Measurements from ENCODE around the gene PRRG2. TPM values are rescaled to one million over a fixed set of nuclear protein-coding genes. Genes with fewer than 3 reads are reported as not detected.

PRRG2 gene
- polyA plus RNA-seq, 1 of the 3 experiments (the other 2 are of a cell fraction): 0.44 TPM

GRCh38 chr19:49597703-49597974 is 16.5 kb downstream of the PRRG2 start (continued):
- no peak for TF ChIP-seq TAF1 (IDR thresholded peaks at IDR 0.05; ENCODE audit: borderline replicate concordance, low read depth, low read length)

GRCh38 chr19:49599378-49600295 is 18.5 kb downstream of the PRRG2 start:
- ChIA-PET CTCF (interaction anchor here (3.0 kb wide), 1 partner anchor 72 kb away, joined by 12 read pairs; no protein-coding TSS in a partner anchor), POLR2A (interaction anchor here (1.1 kb wide), 1 partner anchor 40 kb away, joined by 3 read pairs; the partner anchor contains the start of gene RRAS)
- Histone ChIP-seq H3K36me3 (replicated peaks in 1 of 2; ENCODE audit: control insufficient read depth in 1 of 2, insufficient read depth in 2 of 2, low read length in 1 of 2) (peaks cover 51 to 62% of the 10 kb centered on the region in 2 experiments), H4K20me1 (ENCODE audit: insufficient read depth) (peaks cover 48% of the 10 kb centered on the region), H3K27ac (ENCODE audit: low read depth in 2 of 2, low read length in 1 of 2) (no peak overlapping the region), H3F3A (replicated peaks; ENCODE audit: insufficient read depth) (peaks cover 8% of the 10 kb centered on the region), H3K27me3 (ENCODE audit: insufficient read depth) (no peaks in the 10 kb centered on the region), H3K9me2 (no peaks in the 10 kb centered on the region), H3K9me3 (no peaks in the 10 kb centered on the region), H3K4me3 (ENCODE audit: low read depth in 2 of 2, low read length in 1 of 2) (no peak overlapping the region), H3K79me2 (ENCODE audit: insufficient read depth) (peaks cover 78% of the 10 kb centered on the region), H3K9ac (no peak overlapping the region), H3K4me2 (no peak overlapping the region), H3K4me1 (ENCODE audit: control insufficient read depth in 1 of 2, insufficient read depth in 2 of 2, low read depth in 1 of 2, low read length in 1 of 2) (no peaks in the 10 kb centered on the region), H2AFZ (ENCODE audit: low read depth) (no peak overlapping the region)
- no peak for DNase-seq
- no peak for TF ChIP-seq ELF1 (IDR thresholded peaks at IDR 0.05)
- TF ChIP-seq NFIC (IDR thresholded peaks at IDR 0.05; ENCODE audit: borderline replicate concordance): no peak
- no peak for TF ChIP-seq USF2 (IDR thresholded peaks at IDR 0.05; ENCODE audit: borderline replicate concordance, low read depth, low read length)
- 97% methylated on average over 26 of the region's 26 CpGs for WGBS (ENCODE audit: low lambda C conversion rate)

- no peak overlapping the region for H3K27ac ChIP-seq (ENCODE audit: low read depth in 2 of 2, low read length in 1 of 2)
- H3K4me2 ChIP-seq: no peak overlapping the region
- no peaks in the 10 kb centered on the region for H3K27me3 ChIP-seq (ENCODE audit: insufficient read depth)
- H3K9me3 ChIP-seq: no peaks in the 10 kb centered on the region
- WGBS (ENCODE audit: low lambda C conversion rate): 95% methylated on average over 38 of the region's 38 CpGs
- peaks cover 8% of the 10 kb centered on the region for H3F3A ChIP-seq (replicated peaks; ENCODE audit: insufficient read depth)
- TF ChIP-seq SIN3A (IDR thresholded peaks at IDR 0.05; ENCODE audit: borderline replicate concordance, low read depth, low read length) (no peak), GABPA (IDR thresholded peaks at IDR 0.05; ENCODE audit: low read depth) (no peak), TEAD4 (IDR thresholded peaks at IDR 0.05; ENCODE audit: borderline replicate concordance, insufficient read depth) (no peak), ELF1 (IDR thresholded peaks at IDR 0.05) (no peak), RAD21 (IDR thresholded peaks at IDR 0.05; ENCODE audit: low read length) (no peak), NFIC (IDR thresholded peaks at IDR 0.05; ENCODE audit: borderline replicate concordance) (no peak), RFX5 (IDR thresholded peaks at IDR 0.05; ENCODE audit: low read length) (no peak), POLR2AphosphoS5 (IDR thresholded peaks at IDR 0.05; ENCODE audit: low read depth, low read length) (no peak)
- DNase-seq: no peak
- H3K36me3 ChIP-seq (replicated peaks in 1 of 2; ENCODE audit: control insufficient read depth in 1 of 2, insufficient read depth in 2 of 2, low read length in 1 of 2): peaks cover 48 to 50% of the 10 kb centered on the region in 2 experiments
- no peaks in the 10 kb centered on the region for H3K9me2 ChIP-seq
- no peak overlapping the region for H3K9ac ChIP-seq
- H4K20me1 ChIP-seq (ENCODE audit: insufficient read depth): peaks cover 61% of the 10 kb centered on the region
- no peaks in the 10 kb centered on the region for H3K4me1 ChIP-seq (ENCODE audit: control insufficient read depth in 1 of 2, insufficient read depth in 2 of 2, low read depth in 1 of 2, low read length in 1 of 2)
- ChIA-PET POLR2A (interaction anchor here (0.9 kb wide), 1 partner anchor 9 kb away, joined by 3 read pairs; no protein-coding TSS in a partner anchor), CTCF (interaction anchor here (0.8 to 1.3 kb wide), 2 partner anchors 31 to 66 kb away, joined by 3 to 5 read pairs; no protein-coding TSS in a partner anchor)
- no peak overlapping the region for H3K4me3 ChIP-seq (ENCODE audit: low read depth in 2 of 2, low read length in 1 of 2)
- H3K79me2 ChIP-seq (ENCODE audit: insufficient read depth): peaks cover 86% of the 10 kb centered on the region
- H2AFZ ChIP-seq (ENCODE audit: low read depth): no peak overlapping the region
Measured at GRCh38 chr19:49601482-49602038, 20.4 kb downstream of the PRRG2 start.

All from SK-N-SH (cell line).